Measurements from ENCODE around the gene FNTB.
"Not testable (repeated sequence)": the region's sequence is repeated elsewhere in the genome, so short reads cannot be mapped to it uniquely, and the experiment has no call there.

Gene FNTB

DNA sequence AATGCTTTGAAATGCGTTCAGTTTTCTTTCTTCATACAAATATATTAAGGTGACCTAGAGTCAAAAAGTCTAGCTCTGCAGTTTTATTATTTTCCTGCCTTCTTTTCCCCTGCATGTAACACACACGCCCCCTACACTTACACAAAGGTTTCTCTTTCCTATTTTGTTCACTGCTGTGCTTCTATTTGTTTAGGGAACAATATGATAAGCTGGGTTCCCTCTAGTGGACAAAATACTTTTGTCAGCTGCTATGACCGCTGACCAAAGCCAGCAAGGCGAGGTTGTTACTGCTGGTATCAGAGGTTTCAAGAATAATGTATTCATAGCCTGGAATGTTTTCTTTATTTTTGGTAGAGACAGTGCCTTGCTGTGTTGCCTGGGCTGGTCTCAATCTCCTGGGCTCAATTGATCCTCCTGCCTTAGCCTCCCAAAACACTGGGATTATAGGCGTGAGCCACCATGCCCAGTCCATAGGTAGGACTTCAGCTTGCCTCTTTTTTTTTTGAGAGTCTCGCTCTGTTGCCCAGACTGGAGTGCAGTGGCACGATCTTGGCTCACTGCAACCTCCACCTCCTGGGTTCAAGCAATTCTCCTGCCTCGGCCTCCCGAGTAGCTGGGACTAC lies 33.4 kb downstream of the FNTB start:
- peak; percentile 70 for DNase-seq

GRCh38 chr14:65024957-65025356 lies 38.3 kb downstream of the FNTB start:
- DNase-seq, result no peak

GRCh38 chr14:65025818-65026217 lies 39.1 kb downstream of the FNTB start:
- DNase-seq, result no peak

- DNase-seq, result no peak
These were observed 39.8 kb downstream of the FNTB start for GRCh38 chr14:65026526-65026925.

DNA sequence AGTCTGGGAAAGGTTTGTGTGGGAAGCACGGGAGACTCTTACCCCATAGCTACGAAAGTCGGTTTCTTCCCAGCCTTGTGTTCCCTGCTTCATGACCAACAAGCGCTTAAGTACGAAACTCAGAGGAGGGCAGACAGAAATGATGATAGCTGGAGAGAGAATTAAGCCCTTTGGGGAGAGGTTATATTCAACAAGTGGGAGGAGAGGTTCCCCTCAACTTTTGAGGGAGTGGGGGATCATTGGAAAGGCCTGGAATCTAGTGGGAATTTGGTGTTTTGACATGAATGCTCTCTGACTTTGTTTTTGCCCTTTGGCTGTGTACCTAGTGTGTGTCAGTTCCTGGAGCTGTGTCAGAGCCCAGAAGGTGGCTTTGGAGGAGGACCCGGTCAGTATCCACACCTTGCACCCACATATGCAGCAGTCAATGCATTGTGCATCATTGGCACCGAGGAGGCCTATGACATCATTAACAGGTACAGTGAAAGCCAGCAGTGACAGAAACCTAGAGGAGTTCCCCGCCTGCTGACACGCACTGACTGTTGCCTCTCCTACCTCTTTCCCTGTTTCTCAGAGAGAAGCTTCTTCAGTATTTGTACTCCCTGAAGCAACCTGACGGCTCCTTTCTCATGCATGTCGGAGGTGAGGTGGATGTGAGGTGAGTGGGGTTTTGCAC lies 40.6 kb downstream of the FNTB start:
- no peak for DNase-seq

DNA sequence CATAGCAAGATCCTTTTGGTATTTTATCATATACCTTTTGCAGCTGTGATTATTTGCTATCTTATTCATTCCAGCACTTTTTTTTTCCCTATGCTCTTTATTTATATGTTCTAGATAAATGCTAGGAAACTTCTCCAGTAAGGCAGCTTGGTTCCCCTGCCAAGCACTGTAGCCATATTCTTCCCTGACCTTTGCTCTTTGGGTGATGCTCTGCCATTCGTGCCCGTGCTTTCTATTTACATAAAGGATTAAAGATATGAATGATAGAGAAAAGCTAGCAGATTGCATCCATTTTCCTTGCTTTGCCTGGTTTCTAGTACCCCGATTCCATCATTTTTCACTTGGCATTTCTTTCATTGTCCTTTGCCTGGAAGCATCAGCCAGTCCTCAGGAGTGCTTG lies 42.2 kb downstream of the FNTB start:
- no peak for DNase-seq

GRCh38 chr14:65031321-65031720 lies 44.6 kb downstream of the FNTB start:
- DNase-seq, result not testable (repeated sequence)

- DNase-seq, result no peak
These were observed 45.6 kb downstream of the FNTB start for GRCh38 chr14:65032319-65032718.

DNA sequence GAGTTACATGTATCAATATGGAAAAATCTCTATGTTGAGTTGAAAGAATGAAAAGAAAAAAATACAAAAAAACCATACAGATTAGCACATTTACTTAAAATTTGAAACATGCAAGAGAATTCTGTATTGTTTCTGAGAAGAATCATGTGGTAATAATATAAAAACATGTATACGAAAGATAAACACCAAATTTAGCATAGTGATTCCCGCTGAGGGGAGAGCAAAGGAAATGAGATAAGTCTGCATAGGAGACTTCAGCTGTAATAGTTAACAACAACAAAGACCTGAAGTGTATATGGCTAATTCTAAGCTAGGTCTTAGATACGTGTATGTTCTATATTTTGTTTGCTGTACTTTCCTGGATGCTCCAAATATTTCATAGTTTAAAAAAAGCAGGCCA lies 46.5 kb downstream of the FNTB start:
- no peak for DNase-seq

DNA sequence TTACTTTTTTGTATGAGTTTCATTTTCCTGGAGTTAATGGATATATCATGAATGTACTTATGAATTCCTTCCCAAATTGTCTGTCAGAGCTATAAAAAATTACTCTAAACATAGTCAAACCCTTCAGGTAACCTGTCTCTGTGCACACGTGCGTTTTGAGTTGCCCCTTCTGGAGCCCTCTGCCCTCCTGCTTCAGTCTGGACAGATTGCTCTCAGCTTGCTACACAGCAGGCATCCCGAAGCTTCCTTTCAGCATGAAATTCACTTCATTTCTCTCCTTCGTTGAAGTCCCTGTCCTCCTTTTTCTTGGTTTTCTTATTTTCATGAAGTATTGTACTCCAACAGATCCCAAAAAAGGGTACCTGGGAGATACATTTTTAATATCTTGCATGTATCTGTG lies 47.3 kb downstream of the FNTB start:
- no peak for DNase-seq

- DNase-seq, result no peak
These were observed 48.4 kb downstream of the FNTB start for GRCh38 chr14:65035049-65035448.

GRCh38 chr14:65038966-65039365 lies 52.3 kb downstream of the FNTB start:
- no peak for DNase-seq

- DNase-seq, result no peak
These were observed 54.2 kb downstream of the FNTB start for GRCh38 chr14:65040666-65041433.

- DNase-seq, result no peak
These were observed 54.8 kb downstream of the FNTB start for GRCh38 chr14:65041434-65041915.

DNA sequence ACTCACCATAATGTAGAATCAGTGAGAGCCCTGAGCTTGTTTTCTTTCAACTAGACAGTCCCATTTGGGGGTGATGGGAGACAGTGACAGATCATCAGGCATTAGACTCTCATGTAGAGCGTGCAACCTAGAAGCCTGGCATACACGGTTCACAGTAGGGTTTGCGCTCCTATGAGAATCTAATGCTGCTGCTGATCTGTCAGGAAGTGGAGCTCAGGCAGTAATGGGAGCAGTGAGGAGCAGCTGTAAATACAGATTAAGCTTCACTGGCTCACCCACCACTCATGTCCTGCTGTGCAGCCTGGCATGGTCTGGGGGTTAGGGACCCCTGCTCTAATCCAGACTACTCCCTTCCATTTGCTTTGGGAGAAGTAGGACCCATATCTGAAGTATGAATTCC lies 55.6 kb downstream of the FNTB start:
- DNase-seq, result no peak

GRCh38 chr14:65042731-65043372 lies 56.2 kb downstream of the FNTB start:
- DNase-seq, result no peak

GRCh38 chr14:65043893-65044595 lies 57.3 kb downstream of the FNTB start:
- no peak for DNase-seq

DNA sequence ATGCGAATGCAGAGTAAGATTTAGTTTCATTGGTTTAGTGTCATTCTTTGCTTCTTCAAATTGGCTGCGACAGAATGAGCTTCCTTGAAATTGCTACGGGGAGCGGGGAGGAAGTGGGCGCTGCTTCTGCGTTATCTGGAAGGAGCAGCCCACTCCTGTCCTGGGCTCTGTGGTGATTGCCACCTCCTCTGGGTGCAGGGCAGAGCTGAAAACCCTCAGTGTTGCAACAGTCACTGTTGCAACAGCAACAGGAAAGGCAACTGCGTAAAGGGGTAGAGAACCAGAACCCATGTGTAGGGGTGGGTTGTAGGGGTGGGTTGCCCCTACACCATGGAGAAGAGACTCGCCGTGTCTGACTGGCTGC lies 57.9 kb downstream of the FNTB start:
- no peak for DNase-seq

- DNase-seq, result no peak
These were observed 58.3 kb downstream of the FNTB start for GRCh38 chr14:65045006-65045405.

DNA sequence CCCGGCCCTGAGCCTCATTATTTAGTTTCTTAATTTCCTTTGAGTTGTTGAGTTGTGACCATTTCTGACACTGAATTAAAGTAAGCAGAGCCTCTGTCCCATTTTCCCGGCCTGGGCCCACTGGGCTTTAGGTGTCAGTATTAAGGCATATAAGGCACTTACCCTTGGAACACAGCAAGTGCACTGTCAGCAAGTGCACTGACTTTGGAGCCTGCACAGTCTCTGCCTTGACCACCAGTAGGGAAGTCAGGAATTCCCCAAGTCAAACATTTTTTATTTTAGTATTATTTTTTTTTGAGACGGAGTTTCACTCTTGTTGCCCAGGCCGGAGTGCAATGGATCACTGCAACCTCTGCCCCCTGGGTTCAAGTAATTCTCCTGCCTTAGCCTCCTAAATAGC lies 59.0 kb downstream of the FNTB start:
- DNase-seq, result no peak

DNA sequence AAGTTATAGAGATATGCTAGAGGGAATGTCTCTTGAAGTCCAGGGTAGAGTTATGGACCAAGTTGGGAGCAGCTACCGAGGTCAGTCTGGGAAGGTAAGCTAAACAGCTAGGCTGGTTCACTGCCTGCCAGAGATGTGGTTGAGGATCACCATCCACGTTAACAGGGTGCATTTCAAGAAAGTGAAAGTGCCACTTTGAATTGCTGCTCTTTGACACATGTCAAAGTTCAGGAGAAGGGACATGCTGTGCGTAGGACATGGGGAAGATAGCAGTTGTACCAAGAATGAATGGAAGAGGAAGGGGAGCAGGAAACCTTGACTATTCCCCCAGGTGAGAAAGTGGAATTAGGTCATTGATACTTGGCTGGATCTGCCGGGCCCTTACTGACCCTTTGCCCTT lies 66.1 kb downstream of the FNTB start:
- DNase-seq, result no peak

DNA sequence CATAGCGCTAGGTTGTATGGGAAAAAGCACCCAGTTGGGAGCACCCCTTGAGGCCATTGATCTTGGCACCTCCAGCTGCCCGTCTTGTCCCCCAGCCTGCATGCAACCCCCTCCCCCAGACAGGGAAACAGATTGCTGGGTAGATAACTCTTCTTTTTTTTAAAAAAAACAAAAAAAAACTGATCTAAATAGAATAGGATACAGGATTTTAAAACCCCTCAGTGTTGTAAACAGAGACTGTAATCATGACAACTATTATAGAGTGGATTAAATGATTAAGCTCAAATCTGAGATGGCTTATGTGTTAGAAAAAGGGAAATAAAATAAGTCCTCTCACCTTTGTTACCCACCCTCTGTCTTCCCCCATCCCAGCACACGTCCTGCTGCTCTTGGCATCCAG lies 66.8 kb downstream of the FNTB start:
- DNase-seq, result no peak

DNA sequence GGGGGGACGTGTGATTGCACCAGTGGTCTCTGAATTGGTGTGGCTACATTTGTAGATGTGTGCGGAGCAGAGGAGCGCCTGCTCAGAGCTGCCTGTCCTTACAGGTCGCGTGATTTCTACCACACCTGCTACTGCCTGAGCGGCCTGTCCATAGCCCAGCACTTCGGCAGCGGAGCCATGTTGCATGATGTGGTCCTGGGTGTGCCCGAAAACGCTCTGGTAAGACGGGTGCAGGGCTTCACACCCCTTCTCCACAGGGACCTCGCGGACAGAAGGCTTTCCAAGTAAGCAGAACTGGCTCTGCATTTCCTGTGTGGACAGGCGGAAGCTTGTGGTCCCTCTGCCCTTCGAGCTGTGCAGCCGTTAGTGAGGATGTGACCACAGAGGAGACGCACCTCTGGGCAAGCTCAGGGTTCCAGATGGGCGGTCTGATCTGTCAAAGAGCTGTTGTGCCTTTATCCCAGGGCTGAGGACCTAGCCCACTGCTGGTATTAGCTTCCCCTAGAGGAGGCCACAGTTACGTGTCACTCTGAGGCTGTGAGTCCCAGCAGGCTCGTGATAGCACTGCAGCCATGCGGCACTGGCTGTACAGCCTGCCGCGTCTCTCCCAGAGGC lies 67.9 kb downstream of the FNTB start:
- peak; percentile 67 for DNase-seq

All from islet precursor cell (in vitro differentiated cells).